HepG2 (cell line): ENCODE measurements around the gene BCAR3. TPM values are rescaled to one million over a fixed set of nuclear protein-coding genes. Genes with fewer than 3 reads are reported as not detected.

ENCODE experiments used
- KDM3A ChIP-seq: IDR thresholded peaks from 2 replicates; pipeline ENCODE4 v1.6.1; 2018; ENCODE audit warnings: low read depth, missing compliant biosample characterization
- NCOR1 ChIP-seq: fragments of 200-600 bp; sonication (generic); IDR thresholded peaks from 2 replicates; pipeline ENCODE4 v1.7.0; 2017; ENCODE audit warnings: antibody characterized with exemption, low read length, borderline replicate concordance
- ZNF136 ChIP-seq: sonication (generic); formaldehyde crosslinking; IDR thresholded peaks from 2 replicates; pipeline ENCODE4 v1.8.1; 2022; ENCODE audit warnings: low read depth, mild to moderate bottlenecking, moderate library complexity, missing genetic modification reagents
- ZSCAN29 ChIP-seq: sonication (generic); formaldehyde crosslinking; conservative IDR thresholded peaks from 2 replicates; pipeline ENCODE4 v1.4.0; 2020; ENCODE audit warnings: mild to moderate bottlenecking, missing genetic modification reagents
- polyA plus RNA-seq, 8 experiments: library from polyadenylated mRNA; depleted of rRNA in 3 of 8; stranded (reverse) in 7 of 8; unstranded in 1 of 8; fragments of >200 nt; fragmentation: Illumina TruSeq in 4 of 8; extraction: Trizol in 4 of 8; gene quantifications; 2 replicates each; pipeline versions ENCODE4 v1.2.1 to v1.2.3, GENCODE V29; 2011 to 2016; ENCODE audit warnings: low read depth in 4 of 8, missing spikeins in 1 of 8, mixed read lengths in 1 of 8; ENCODE audit not compliant: insufficient read depth in 1 of 8
- total RNA-seq, 5 experiments: library from RNA; depleted of rRNA; stranded (reverse); fragments of >200 nt; fragmentation: Illumina TruSeq; extraction: Trizol; gene quantifications; 2 replicates each; pipeline ENCODE4 v1.2.3, GENCODE V29; 2016; ENCODE audit warnings: low read depth in 1 of 5
- TF ChIP-seq, protein P1 (sequence below): sonication (generic); formaldehyde crosslinking; IDR thresholded peaks from 2 replicates; pipeline ENCODE4 v1.8.1; 2022; ENCODE audit warnings: mild to moderate bottlenecking, missing genetic modification reagents
- TF ChIP-seq, protein P2 (sequence below): sonication (generic); formaldehyde crosslinking; IDR thresholded peaks from 2 replicates; pipeline ENCODE4 v1.4.0; 2020; ENCODE audit warnings: missing genetic modification reagents
- TF ChIP-seq, protein P3 (sequence below): sonication (generic); formaldehyde crosslinking; IDR thresholded peaks from 2 replicates; pipeline ENCODE4 v1.4.0; 2020; ENCODE audit warnings: missing genetic modification reagents, low read depth, mild to moderate bottlenecking, borderline replicate concordance
- TF ChIP-seq, protein P4 (sequence below): sonication (generic); formaldehyde crosslinking; IDR thresholded peaks from 2 replicates; pipeline ENCODE4 v1.4.0; 2020; ENCODE audit warnings: mild to moderate bottlenecking, low read depth, missing genetic modification reagents
- TF ChIP-seq, protein P5 (sequence below): sonication (generic); formaldehyde crosslinking; conservative IDR thresholded peaks from 2 replicates; pipeline ENCODE4 v1.8.0; 2022; ENCODE audit warnings: missing genetic modification reagents
- TF ChIP-seq, protein P6 (sequence below): sonication (generic); formaldehyde crosslinking; IDR thresholded peaks from 2 replicates; pipeline ENCODE4 v1.5.0; 2020; ENCODE audit warnings: missing genetic modification reagents, mild to moderate bottlenecking, borderline replicate concordance

BCAR3 gene
- total and polyA plus RNA-seq, 2 of the 13 experiments (the other 11 are each of a cell fraction or from before 2014, with no cell fraction given), result 3.6 to 4.8 TPM

DNA sequence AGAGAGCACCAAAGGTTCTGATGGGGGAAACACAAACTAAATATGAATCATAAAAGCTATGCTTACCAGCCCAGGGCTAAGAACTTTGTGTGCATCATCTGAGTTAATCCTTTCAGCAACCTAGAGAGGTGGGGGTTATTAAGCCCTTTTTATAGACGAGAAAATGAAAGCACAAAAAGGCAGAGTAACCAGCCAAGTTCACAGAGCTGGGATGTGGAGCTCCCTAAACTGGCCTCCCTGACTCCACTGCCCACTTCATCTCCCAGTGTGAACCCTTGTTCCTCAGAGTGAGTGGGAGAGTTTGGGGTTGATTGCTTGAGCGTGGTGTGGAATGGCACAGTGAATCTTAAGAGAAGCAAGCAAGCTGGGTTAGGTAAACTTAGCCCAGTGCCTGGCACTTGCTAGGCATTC lies 10.8 kb upstream of the BCAR3 start (continued):
- TF ChIP-seq, protein P1, sequence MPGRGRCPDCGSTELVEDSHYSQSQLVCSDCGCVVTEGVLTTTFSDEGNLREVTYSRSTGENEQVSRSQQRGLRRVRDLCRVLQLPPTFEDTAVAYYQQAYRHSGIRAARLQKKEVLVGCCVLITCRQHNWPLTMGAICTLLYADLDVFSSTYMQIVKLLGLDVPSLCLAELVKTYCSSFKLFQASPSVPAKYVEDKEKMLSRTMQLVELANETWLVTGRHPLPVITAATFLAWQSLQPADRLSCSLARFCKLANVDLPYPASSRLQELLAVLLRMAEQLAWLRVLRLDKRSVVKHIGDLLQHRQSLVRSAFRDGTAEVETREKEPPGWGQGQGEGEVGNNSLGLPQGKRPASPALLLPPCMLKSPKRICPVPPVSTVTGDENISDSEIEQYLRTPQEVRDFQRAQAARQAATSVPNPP, result no peak
- TF ChIP-seq KDM3A (CRISPR knock-in tag) (no peak), ZSCAN29 (CRISPR knock-in tag) (no peak), NCOR1 (no peak), ZNF136 (no peak)
- TF ChIP-seq, protein P2, sequence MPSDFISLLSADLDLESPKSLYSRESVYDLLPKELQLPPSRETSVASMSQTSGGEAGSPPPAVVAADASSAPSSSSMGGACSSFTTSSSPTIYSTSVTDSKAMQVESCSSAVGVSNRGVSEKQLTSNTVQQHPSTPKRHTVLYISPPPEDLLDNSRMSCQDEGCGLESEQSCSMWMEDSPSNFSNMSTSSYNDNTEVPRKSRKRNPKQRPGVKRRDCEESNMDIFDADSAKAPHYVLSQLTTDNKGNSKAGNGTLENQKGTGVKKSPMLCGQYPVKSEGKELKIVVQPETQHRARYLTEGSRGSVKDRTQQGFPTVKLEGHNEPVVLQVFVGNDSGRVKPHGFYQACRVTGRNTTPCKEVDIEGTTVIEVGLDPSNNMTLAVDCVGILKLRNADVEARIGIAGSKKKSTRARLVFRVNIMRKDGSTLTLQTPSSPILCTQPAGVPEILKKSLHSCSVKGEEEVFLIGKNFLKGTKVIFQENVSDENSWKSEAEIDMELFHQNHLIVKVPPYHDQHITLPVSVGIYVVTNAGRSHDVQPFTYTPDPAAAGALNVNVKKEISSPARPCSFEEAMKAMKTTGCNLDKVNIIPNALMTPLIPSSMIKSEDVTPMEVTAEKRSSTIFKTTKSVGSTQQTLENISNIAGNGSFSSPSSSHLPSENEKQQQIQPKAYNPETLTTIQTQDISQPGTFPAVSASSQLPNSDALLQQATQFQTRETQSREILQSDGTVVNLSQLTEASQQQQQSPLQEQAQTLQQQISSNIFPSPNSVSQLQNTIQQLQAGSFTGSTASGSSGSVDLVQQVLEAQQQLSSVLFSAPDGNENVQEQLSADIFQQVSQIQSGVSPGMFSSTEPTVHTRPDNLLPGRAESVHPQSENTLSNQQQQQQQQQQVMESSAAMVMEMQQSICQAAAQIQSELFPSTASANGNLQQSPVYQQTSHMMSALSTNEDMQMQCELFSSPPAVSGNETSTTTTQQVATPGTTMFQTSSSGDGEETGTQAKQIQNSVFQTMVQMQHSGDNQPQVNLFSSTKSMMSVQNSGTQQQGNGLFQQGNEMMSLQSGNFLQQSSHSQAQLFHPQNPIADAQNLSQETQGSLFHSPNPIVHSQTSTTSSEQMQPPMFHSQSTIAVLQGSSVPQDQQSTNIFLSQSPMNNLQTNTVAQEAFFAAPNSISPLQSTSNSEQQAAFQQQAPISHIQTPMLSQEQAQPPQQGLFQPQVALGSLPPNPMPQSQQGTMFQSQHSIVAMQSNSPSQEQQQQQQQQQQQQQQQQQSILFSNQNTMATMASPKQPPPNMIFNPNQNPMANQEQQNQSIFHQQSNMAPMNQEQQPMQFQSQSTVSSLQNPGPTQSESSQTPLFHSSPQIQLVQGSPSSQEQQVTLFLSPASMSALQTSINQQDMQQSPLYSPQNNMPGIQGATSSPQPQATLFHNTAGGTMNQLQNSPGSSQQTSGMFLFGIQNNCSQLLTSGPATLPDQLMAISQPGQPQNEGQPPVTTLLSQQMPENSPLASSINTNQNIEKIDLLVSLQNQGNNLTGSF (CRISPR knock-in tag), result no peak
- TF ChIP-seq, protein P3, sequence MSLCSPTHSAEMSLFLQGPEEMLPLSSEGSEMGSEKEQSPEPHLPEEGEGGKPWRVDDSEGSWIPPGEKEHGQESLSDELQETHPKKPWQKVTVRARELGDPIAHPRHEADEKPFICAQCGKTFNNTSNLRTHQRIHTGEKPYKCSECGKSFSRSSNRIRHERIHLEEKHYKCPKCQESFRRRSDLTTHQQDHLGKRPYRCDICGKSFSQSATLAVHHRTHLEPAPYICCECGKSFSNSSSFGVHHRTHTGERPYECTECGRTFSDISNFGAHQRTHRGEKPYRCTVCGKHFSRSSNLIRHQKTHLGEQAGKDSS (CRISPR knock-in tag), result no peak
- TF ChIP-seq, protein P4, sequence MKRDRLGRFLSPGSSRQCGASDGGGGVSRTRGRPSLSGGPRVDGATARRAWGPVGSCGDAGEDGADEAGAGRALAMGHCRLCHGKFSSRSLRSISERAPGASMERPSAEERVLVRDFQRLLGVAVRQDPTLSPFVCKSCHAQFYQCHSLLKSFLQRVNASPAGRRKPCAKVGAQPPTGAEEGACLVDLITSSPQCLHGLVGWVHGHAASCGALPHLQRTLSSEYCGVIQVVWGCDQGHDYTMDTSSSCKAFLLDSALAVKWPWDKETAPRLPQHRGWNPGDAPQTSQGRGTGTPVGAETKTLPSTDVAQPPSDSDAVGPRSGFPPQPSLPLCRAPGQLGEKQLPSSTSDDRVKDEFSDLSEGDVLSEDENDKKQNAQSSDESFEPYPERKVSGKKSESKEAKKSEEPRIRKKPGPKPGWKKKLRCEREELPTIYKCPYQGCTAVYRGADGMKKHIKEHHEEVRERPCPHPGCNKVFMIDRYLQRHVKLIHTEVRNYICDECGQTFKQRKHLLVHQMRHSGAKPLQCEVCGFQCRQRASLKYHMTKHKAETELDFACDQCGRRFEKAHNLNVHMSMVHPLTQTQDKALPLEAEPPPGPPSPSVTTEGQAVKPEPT (CRISPR knock-in tag), result no peak
- TF ChIP-seq, protein P5, sequence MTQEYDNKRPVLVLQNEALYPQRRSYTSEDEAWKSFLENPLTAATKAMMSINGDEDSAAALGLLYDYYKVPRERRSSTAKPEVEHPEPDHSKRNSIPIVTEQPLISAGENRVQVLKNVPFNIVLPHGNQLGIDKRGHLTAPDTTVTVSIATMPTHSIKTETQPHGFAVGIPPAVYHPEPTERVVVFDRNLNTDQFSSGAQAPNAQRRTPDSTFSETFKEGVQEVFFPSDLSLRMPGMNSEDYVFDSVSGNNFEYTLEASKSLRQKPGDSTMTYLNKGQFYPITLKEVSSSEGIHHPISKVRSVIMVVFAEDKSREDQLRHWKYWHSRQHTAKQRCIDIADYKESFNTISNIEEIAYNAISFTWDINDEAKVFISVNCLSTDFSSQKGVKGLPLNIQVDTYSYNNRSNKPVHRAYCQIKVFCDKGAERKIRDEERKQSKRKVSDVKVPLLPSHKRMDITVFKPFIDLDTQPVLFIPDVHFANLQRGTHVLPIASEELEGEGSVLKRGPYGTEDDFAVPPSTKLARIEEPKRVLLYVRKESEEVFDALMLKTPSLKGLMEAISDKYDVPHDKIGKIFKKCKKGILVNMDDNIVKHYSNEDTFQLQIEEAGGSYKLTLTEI, result no peak
- TF ChIP-seq, protein P6, sequence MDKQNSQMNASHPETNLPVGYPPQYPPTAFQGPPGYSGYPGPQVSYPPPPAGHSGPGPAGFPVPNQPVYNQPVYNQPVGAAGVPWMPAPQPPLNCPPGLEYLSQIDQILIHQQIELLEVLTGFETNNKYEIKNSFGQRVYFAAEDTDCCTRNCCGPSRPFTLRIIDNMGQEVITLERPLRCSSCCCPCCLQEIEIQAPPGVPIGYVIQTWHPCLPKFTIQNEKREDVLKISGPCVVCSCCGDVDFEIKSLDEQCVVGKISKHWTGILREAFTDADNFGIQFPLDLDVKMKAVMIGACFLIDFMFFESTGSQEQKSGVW (CRISPR knock-in tag), result no peak
- TF ChIP-seq, all 625 proteins: peak for 0
